ENCODE data around the gene KCNQ5.

Gene KCNQ5

GRCh38 chr6:72925136-72925535 is 303.3 kb downstream of the KCNQ5 start:
- DNase-seq, result no peak

- DNase-seq, result no peak
These were observed 308.8 kb downstream of the KCNQ5 start for GRCh38 chr6:72930556-72931132.

DNA sequence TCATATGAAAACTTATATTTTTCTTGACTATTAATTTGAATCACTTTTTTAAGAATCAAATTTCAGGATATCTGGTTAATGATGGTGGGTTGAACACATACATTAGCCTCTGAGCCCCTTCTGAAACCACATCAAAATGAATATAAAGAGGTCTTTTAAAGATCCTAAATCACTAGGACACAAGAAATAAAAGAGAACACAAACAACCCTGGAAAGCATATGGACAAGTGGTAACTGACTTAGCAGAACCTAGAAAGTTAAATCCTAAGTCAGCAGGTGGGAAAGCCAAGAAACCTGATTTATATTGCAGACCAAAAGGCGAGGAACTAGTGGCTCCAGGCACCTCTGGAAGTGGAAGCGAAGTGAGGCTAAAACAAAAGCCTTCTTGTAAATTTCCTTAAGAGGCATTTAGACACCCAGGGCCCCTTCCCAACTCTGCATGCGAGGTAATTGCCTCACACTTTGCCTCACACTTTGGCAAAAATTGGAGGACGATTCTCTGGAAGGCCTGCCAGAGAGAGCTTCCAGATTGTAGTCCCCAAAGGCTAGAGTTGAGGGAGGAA is 309.5 kb downstream of the KCNQ5 start:
- no peak for DNase-seq

DNA sequence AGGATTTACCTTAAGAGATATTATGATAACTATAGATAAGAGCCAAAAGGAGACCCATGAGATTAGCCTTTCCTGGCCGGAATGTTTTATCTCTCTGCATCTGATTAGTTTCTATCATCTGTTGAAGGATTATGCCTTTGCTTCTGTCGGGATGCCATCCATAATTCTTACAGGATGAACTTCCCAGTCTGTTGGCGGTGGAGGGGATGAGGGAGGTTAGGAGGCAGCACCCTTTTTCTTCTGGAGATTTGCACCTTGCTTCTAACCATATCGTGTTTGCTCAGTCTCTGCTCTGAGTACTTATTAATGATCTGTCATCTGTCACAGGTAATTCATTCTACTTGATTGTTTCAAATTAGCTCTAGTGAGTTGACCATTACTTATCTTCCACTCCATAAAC is 311.4 kb downstream of the KCNQ5 start:
- DNase-seq, result no peak

DNA sequence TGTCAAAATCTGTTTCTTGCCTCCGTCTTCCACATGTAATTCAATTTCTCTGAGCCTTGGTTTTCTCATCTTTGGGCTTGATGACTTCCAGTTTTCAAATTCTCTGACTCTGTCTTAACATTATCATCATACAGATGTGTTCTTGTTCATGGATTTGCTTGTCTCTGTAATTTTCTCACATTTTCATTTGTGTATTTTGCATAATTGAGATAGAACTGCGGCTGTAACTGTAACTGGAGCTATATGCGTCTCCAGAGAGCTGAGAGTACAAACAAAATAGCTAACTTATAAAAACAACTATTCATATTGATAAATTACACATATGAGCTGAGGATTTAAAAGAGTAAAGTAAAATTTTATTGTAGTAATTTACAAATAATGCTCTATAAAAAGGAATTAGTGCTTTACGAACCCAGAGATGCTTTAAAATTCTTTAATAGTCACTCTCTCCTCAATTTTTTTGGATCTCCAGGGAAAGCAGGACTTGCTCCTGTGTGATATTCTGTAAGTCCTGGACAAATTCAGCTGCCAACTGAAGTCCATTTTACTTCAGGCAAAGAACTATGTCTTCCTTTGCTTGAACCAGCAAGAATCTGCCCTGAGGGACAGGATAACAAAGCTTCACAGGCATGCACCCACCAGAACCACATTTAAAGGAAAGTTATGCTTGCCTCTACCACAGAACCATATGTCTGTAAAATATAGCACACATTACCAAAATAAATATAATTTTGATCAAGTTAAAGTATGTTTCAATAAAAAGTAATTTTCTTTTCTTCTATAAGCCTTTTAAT is 315.1 kb downstream of the KCNQ5 start:
- DNase-seq, result no peak

- no peak for DNase-seq
These were observed 316.2 kb downstream of the KCNQ5 start for GRCh38 chr6:72938104-72938503.

- no peak for DNase-seq
These were observed 317.1 kb downstream of the KCNQ5 start for GRCh38 chr6:72939004-72939403.

DNA sequence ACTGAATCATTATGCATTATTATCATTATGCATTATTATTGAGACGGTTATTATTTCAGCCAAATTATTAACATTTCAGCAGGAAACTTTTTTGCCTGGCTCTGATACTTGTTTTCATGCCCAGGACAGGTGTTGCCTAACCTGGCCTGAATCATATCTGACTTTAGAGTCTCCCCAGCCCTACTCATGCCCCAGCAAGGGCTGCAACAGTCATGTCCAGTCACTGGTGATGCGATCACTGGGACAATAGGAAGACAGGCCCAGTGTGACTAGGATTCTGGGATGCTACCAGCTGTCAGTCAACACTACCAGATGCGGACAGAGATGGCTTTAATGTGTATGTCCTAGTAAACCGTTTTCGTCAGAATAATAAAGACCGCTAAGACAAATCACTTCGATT is 318.4 kb downstream of the KCNQ5 start:
- no peak for DNase-seq

GRCh38 chr6:72941263-72941662 is 319.4 kb downstream of the KCNQ5 start:
- no peak for DNase-seq

GRCh38 chr6:72941751-72942150 is 319.9 kb downstream of the KCNQ5 start:
- no peak for DNase-seq

DNA sequence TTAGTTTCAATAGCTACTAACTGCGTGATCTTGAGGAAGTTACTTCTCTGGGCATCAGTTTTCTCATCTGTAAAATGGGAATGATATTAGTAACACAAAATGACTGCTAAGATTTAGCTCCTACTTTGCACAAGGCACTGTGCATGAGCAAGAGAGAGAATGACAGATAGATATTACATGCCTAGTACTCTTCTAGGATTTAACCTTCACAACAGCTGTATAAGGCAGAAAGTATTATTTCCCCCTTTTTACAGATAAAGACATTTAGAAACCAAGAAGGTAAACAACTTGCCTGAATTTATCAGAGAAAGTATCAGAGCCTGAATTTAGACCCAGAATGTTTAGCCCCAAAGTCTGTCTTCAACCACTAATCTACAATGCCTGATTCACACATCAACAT is 321.8 kb downstream of the KCNQ5 start:
- no peak for DNase-seq

DNA sequence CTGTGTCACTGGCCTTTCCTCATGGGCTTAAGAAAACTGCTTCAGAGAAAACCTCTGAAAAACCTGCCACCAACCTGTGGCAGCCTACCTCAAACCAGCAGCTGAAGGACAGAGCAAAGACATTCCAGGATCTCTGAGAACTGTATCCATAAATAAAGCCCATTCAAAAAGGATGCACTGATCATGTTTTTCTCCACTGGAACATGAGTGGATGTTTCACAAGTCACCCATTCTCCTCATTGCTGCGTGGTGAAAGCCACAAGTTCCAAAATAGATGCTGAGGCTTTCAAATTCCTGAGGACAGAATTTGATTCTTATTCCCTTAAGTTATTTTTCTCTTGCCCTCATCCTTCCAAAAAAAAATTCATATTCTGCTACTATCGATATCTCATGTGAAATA is 322.8 kb downstream of the KCNQ5 start:
- no peak for DNase-seq

- no peak for DNase-seq
These were observed 324.9 kb downstream of the KCNQ5 start for GRCh38 chr6:72946774-72947173.

GRCh38 chr6:72947534-72947933 is 325.7 kb downstream of the KCNQ5 start:
- no peak for DNase-seq

- no peak for DNase-seq
These were observed 326.3 kb downstream of the KCNQ5 start for GRCh38 chr6:72948153-72948552.

DNA sequence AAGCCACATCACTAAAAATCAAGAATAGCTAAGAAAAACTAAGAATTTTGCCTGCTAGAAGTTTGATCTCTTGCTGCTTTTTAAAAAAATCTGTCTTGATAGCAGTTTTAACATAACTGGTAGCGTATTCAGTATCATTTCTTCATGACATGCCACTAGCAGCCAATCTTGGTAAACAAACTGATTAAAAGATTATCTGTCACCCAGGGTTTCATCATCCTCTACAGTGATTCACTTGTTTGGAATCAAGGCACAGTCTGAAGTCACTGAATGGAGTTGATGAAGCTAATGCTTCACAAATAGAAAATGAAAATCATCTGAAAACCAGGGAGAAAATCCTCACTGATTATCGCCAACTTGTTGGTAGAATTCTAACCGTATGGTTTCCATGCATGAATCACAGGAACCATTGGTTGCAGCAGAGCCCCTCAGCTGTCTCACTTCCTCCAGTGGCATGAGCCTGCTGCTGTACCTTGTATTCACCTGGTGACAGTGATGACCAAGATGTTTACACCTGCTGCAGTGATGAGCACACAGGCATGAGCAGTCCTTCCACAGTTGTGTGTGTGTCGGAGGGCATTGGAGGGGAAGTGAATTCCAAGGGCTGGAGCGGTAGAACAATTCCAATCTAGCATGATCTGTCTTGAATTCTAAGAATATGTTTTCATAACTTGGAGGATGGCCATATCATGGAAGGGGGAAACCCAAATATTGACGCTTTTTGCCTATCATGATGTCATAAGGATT is 328.4 kb downstream of the KCNQ5 start:
- no peak for DNase-seq

DNA sequence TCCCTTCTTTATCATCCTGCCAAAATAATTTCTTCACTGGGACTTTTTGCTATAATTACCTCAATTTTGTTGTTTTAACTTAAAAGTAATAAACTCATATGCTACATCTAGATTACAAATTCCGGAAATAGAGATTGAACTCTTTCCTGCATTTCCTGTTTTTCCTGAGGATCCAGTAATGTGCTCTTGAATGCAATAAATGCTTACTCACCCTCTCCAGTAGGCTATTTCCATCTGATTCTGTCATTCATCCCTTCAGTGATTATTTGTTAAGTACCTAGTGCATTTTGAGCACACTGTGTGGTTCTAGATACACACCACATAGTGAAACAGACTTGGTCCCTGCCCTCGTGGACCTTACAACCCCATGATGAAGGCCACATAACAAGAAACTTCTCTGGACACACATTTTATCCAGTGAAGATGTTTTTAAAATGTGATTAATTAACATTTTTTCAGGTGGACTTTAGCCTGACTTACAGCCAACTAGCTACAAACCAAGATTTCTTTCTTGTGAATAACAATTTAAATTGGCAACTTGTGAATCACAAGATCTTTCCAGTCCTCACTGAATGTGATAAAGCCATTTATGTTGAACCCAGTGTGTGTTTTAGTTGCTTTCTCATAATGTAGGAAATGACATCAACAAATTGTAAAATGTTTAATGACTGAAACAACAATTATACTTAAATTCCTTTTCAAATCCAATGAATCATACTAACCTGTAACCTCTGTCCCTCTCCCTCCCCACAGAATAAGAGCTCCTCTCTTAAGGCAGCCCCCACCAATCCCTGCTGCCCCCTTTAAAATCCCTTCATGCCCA is 331.2 kb downstream of the KCNQ5 start:
- DNase-seq, result no peak

DNA sequence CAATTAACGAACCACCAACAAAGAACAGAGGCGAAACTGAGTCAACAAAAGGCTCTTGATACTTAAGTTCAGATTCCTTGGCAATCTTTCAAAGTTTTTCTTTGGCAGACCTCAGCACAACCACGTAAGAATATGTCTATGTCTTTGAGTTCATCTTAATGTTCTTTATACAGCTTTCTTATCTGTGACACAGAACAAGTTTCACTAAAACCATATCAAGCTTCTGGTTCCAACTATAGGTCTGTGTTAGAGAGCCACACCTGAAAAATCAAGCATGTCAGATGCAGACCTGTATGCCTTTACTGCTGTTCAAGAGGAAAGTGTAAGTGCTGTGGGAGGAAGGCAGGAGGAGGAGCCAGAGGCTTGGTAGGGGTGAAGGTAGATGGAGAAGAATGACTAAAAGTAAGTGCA is 332.1 kb downstream of the KCNQ5 start:
- no peak for DNase-seq

- DNase-seq, result no peak
These were observed 332.9 kb downstream of the KCNQ5 start for GRCh38 chr6:72954716-72955115.

GRCh38 chr6:72955666-72956065 is 333.8 kb downstream of the KCNQ5 start:
- no peak for DNase-seq

GRCh38 chr6:72956272-72956671 is 334.4 kb downstream of the KCNQ5 start:
- no peak for DNase-seq

GRCh38 chr6:72959821-72960220 is 338.0 kb downstream of the KCNQ5 start:
- no peak for DNase-seq

DNA sequence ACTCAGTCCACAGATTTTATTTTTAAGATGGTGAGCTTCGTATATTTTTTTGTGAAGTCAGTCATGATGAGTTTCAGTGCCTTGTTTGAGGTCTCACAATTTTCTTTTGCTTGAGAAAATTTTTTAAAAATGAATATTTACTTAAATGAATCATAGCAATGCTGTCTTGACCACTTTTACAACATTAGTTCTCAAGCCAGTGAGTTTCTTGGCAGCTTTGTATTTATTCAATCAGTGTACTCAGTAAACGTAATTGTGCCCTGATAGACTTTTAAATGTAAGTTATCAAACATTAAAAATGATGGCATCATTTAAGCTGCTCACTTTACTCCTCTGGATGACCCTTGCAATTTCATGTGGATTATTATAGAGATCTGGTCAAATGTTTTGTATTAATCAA is 342.1 kb downstream of the KCNQ5 start:
- no peak for DNase-seq
